Activated T-cell treated with anti-CD3 and anti-CD28 coated beads, Interleukin-2, amount 50 U/mL, for 4 hours (primary cell): ENCODE data around the gene GFPT1. TPM values are rescaled to one million over a fixed set of nuclear protein-coding genes. Genes with fewer than 3 reads are reported as not detected.

Experiments used
- ATAC-seq, 2 donors: fragments of 200-7000 bp; cut with Tn5 transposase; one replicate each; pipeline ENCODE4 v1.10.0; 2021
- DNase-seq: peaks from one replicate; pipeline ENCODE4 v3.0.0-alpha.2; 2020
- H3K27me3 Mint-ChIP-seq: one replicate; pipeline ENCODE4 v1.8.0; 2021; ENCODE audit warnings: low read depth, mixed read lengths
- H3K36me3 Mint-ChIP-seq: one replicate; pipeline ENCODE4 v1.8.0; 2022; ENCODE audit warnings: mixed read lengths; ENCODE audit not compliant: insufficient read depth
- H3K4me1 Mint-ChIP-seq: one replicate; pipeline ENCODE4 v1.8.0; 2021; ENCODE audit warnings: low read depth, mixed read lengths
- H3K4me3 Mint-ChIP-seq: one replicate; pipeline ENCODE4 v1.8.0; 2021; ENCODE audit warnings: mild to moderate bottlenecking, moderate library complexity, mixed read lengths
- H3K9me3 Mint-ChIP-seq: one replicate; pipeline ENCODE4 v1.8.0; 2021; ENCODE audit warnings: mixed read lengths
- total RNA-seq, 3 donors: library from RNA; stranded (reverse); gene quantifications; one replicate each; pipeline ENCODE4 v1.2.1, GENCODE V29; 2021

Gene GFPT1
- total RNA-seq, 3 donors from 2014 or later: 40.7 to 44.5 (median 41.3) TPM

- Mint-ChIP-seq H3K27me3 (peaks cover 16% of the 10 kb centered on the region), H3K36me3 (no peaks in the 10 kb centered on the region), H3K9me3 (no peaks in the 10 kb centered on the region), H3K4me3 (no peak overlapping the region), H3K4me1 (no peaks in the 10 kb centered on the region)
- ATAC-seq (no peak), DNase-seq (no peak)
These were observed 87.1 kb downstream of the GFPT1 start for GRCh38 chr2:69299772-69300516.

GRCh38 chr2:69298862-69299261 lies 88.2 kb downstream of the GFPT1 start:
- ATAC-seq: no peak
- H3K4me3 Mint-ChIP-seq: no peak overlapping the region
- H3K27me3 Mint-ChIP-seq: peaks cover 10% of the 10 kb centered on the region
- no peaks in the 10 kb centered on the region for H3K9me3 Mint-ChIP-seq
- no peaks in the 10 kb centered on the region for H3K36me3 Mint-ChIP-seq
- no peaks in the 10 kb centered on the region for H3K4me1 Mint-ChIP-seq
- no peak for DNase-seq

DNA sequence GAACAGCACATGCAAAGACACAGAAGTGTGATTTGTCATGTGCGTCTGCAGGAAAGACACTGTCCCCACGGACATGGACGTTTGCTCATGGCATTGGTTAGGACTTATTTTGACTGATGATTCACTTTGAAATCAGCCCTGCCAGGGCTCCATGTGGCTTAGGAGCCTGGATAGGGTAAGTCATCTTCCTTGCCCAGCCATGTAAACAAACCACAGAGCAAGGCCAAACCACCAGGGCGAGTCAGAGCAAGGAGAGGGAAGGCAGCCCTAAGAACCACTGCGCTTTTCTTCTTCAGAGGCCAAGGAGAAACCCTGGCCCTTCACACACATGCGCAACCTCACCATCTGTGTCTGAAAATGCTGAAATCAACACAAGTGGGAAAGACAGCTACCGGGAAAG lies 88.8 kb downstream of the GFPT1 start:
- DNase-seq (no peak), ATAC-seq (no peak)
- H3K27me3 Mint-ChIP-seq: peaks cover 8% of the 10 kb centered on the region
- no peak overlapping the region for H3K4me3 Mint-ChIP-seq
- no peaks in the 10 kb centered on the region for H3K9me3 Mint-ChIP-seq
- no peaks in the 10 kb centered on the region for H3K36me3 Mint-ChIP-seq
- no peaks in the 10 kb centered on the region for H3K4me1 Mint-ChIP-seq

DNA sequence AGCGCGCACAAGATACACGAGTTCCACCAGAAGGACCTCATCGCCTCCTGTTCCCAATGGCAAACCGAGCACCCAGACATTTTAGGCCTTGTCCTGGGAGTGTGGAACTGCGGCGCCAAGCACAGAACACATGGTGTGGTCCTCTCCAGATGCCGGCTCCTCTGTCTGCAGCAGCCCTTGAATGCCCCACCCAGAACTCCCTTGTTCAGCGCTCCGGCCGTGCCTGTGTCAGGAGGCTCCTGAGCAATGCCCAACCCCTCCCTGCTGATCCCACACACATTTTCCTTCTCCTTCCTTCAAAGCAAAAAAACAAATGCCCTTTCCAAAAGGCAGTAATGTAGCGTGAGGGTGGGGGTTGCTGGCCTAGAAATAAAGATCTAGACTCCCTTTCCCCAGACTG lies 89.8 kb downstream of the GFPT1 start:
- no peaks in the 10 kb centered on the region for H3K36me3 Mint-ChIP-seq
- H3K4me3 Mint-ChIP-seq: no peak overlapping the region
- peaks cover 5% of the 10 kb centered on the region for H3K27me3 Mint-ChIP-seq
- no peak for DNase-seq
- ATAC-seq: no peak
- no peaks in the 10 kb centered on the region for H3K9me3 Mint-ChIP-seq
- no peaks in the 10 kb centered on the region for H3K4me1 Mint-ChIP-seq

DNA sequence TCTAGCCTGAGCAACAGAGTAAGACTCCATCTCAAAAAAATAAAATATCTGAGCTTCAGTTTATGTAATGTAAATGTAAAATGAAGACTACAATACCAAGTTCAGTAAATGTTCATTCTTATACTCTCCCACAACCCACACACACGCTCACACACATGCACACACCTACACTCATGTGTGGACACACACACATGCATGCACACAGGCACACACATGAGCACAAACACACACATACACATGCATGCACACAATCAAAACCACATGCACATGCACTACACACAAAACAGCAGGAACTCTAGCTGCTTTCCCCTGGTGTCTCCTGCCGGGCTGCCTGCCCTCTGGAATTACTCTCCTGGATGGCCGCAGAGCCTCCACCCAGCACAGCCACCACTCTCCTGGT lies 90.6 kb downstream of the GFPT1 start:
- peaks cover 2% of the 10 kb centered on the region for H3K27me3 Mint-ChIP-seq
- H3K4me1 Mint-ChIP-seq: no peaks in the 10 kb centered on the region
- no peak overlapping the region for H3K4me3 Mint-ChIP-seq
- no peaks in the 10 kb centered on the region for H3K9me3 Mint-ChIP-seq
- H3K36me3 Mint-ChIP-seq: no peaks in the 10 kb centered on the region
- ATAC-seq (no peak), DNase-seq (no peak)

GRCh38 chr2:69292256-69292655 lies 94.8 kb downstream of the GFPT1 start:
- H3K4me3 Mint-ChIP-seq: no peak overlapping the region
- ATAC-seq: no peak
- peaks cover 5% of the 10 kb centered on the region for H3K27me3 Mint-ChIP-seq

GRCh38 chr2:69291721-69292120 lies 95.3 kb downstream of the GFPT1 start:
- no peak for ATAC-seq
- Mint-ChIP-seq H3K4me1 (no peaks in the 10 kb centered on the region), H3K9me3 (no peaks in the 10 kb centered on the region), H3K4me3 (no peak overlapping the region), H3K36me3 (no peaks in the 10 kb centered on the region), H3K27me3 (peaks cover 5% of the 10 kb centered on the region)
- DNase-seq: no peak

More at GRCh38 chr2:69292256-69292655, 94.8 kb downstream of the GFPT1 start:
- Mint-ChIP-seq H3K4me1 (no peaks in the 10 kb centered on the region), H3K36me3 (no peaks in the 10 kb centered on the region), H3K9me3 (no peaks in the 10 kb centered on the region)
- DNase-seq: no peak

- no peaks in the 10 kb centered on the region for H3K4me1 Mint-ChIP-seq
- DNase-seq (no peak), ATAC-seq (no peak)
- peaks cover 5% of the 10 kb centered on the region for H3K27me3 Mint-ChIP-seq
- H3K36me3 Mint-ChIP-seq: no peaks in the 10 kb centered on the region
- no peaks in the 10 kb centered on the region for H3K9me3 Mint-ChIP-seq
- no peak overlapping the region for H3K4me3 Mint-ChIP-seq
These were observed 95.9 kb downstream of the GFPT1 start for GRCh38 chr2:69291004-69291650.

DNA sequence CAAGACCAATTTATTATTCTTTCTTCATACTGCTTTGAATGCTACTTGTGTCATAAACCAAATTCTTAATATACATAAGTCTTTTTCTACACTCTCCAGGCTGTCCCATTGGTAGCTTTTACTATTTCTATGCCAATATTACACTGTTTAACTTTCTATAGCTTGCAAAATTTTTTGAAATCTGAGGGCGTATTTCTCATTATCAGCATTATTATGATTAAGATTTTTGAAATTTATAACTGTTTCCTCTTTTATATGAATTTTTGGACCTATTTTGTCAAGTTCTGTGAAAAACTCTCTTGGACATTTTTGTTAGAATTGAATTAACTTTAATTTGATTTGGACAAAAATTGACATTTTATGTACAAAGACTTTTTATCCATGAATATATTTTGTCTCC lies 98.6 kb downstream of the GFPT1 start:
- ATAC-seq (no peak), DNase-seq (no peak)
- Mint-ChIP-seq H3K4me3 (no peak overlapping the region), H3K4me1 (no peaks in the 10 kb centered on the region), H3K27me3 (peaks cover 5% of the 10 kb centered on the region), H3K9me3 (no peaks in the 10 kb centered on the region), H3K36me3 (no peaks in the 10 kb centered on the region)

GRCh38 chr2:69287544-69287943 lies 99.5 kb downstream of the GFPT1 start:
- DNase-seq: no peak
- no peaks in the 10 kb centered on the region for H3K9me3 Mint-ChIP-seq
- no peaks in the 10 kb centered on the region for H3K36me3 Mint-ChIP-seq
- H3K4me3 Mint-ChIP-seq: no peak overlapping the region
- H3K4me1 Mint-ChIP-seq: no peaks in the 10 kb centered on the region
- H3K27me3 Mint-ChIP-seq: peaks cover 5% of the 10 kb centered on the region
- no peak for ATAC-seq

DNA sequence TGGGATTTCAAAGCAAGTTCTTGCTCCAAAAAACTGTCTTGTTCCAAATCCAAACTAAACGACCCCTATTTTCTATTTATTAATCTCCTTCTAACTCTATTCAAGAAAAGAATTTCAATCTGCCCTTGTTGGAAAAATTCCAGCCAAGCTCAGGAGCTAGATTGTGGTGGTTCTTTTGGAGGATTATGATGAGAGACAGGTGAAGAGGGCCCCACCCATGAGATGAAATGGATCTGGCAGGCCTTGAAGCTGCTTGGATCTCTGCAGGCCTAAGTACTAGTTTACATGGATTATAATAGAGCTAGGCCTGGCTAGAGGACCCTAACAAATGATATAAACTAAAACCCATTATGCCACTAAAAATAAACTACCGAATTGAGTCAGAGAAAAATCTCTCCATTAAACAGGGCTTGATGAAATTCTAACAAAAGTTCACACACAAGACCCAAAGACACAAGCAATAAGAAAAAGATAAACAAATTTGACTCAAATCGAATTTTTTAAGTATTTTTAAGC lies 101.6 kb downstream of the GFPT1 start:
- DNase-seq: no peak
- Mint-ChIP-seq H3K9me3 (no peaks in the 10 kb centered on the region), H3K27me3 (peaks cover 4% of the 10 kb centered on the region), H3K4me3 (no peak overlapping the region), H3K4me1 (no peaks in the 10 kb centered on the region), H3K36me3 (no peaks in the 10 kb centered on the region)
- ATAC-seq: no peak

- Mint-ChIP-seq H3K4me3 (no peak overlapping the region), H3K36me3 (no peaks in the 10 kb centered on the region), H3K9me3 (no peaks in the 10 kb centered on the region), H3K27me3 (peaks cover 15% of the 10 kb centered on the region), H3K4me1 (no peaks in the 10 kb centered on the region)
- ATAC-seq: no peak
- DNase-seq: no peak
These were observed 106.1 kb downstream of the GFPT1 start for GRCh38 chr2:69280796-69281412.

- no peaks in the 10 kb centered on the region for H3K4me1 Mint-ChIP-seq
- ATAC-seq (no peak), DNase-seq (no peak)
- no peaks in the 10 kb centered on the region for H3K36me3 Mint-ChIP-seq
- peaks cover 23% of the 10 kb centered on the region for H3K27me3 Mint-ChIP-seq
- no peak overlapping the region for H3K4me3 Mint-ChIP-seq
- H3K9me3 Mint-ChIP-seq: no peaks in the 10 kb centered on the region
These were observed 106.9 kb downstream of the GFPT1 start for GRCh38 chr2:69279931-69280681.

- Mint-ChIP-seq H3K4me3 (no peak overlapping the region), H3K36me3 (no peaks in the 10 kb centered on the region), H3K9me3 (no peaks in the 10 kb centered on the region), H3K4me1 (no peaks in the 10 kb centered on the region), H3K27me3 (peaks cover 29% of the 10 kb centered on the region)
- ATAC-seq: no peak
- DNase-seq: no peak
These were observed 107.8 kb downstream of the GFPT1 start for GRCh38 chr2:69279211-69279610.
